ENCODE data around the gene NEB.
"Not testable (repeated sequence)": the region's sequence is repeated elsewhere in the genome, so short reads cannot be mapped to it uniquely, and the experiment has no call there.

The NEB gene

DNA sequence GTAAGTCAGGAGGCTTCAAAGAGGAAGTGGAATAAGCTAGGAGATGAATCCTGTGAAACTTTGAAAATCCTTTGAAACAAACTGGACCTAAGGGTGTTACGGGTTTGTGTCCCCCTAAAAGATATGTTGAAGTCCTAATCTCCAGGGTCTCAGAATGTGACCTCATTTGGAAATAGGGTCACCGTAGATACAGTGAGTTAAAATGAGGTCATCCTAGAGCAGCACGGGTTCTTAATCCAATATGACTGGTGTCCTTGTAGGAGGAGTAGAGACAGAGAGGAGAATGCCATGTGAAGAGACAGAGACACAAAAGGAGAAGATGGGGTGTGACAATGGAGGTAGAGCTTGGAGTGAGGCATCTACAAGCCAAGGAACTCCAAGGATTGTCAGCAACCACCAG, 26.9 kb upstream of the NEB start:
- no peak for DNase-seq (ENCODE audit: low read depth)

DNA sequence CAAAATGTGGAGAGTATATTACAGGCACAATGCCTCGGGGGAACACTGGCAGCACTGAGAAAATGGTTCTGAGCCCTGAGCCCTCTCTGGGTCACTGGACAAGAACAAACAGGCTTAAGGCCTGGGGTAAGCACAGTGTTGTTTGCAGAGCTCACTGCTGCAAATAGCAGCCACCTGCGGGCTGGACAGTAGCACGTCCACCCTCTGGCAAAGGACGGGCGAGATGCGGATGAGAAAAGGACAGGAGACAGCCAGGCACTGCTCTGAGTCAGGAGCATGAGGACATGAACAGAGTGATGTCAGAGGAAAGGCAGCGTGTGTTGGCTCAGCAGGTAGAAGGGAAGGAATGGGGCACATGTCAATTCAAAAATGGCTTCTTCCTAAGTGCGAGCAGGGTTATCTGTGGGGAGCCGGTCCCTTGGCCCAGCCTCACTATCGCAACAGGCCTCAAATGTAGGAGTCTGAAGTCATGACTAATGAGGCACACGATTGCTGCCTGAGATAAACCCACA, 25.9 kb upstream of the NEB start:
- DNase-seq (ENCODE audit: low read depth): no peak

GRCh38 chr2:151758744-151759143, 24.5 kb upstream of the NEB start:
- no peak for DNase-seq (ENCODE audit: low read depth)

DNA sequence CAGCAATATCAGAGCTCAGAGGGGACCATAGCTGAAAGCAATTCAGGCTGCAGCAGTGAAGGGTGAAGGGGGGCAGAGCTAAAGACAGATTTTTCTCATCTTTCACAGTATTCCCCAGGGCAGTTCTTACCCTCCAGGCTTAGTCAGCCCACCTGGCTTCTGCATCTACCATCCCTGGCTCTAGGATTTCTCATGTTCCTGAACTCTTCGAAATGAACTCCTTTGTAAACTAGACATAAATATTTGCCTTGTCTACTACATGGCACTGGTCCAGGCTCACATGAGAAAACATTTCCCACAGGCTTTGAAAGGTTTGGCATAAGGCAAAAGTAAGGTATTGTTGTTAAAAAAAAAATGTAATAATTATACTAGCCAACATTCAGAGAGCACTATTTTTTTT, 23.6 kb upstream of the NEB start:
- no peak for DNase-seq (ENCODE audit: low read depth)

- DNase-seq (ENCODE audit: low read depth): no peak
Observed at GRCh38 chr2:151756820-151757219, 22.5 kb upstream of the NEB start.

- DNase-seq (ENCODE audit: low read depth): no peak
Observed at GRCh38 chr2:151754253-151754897, 20.1 kb upstream of the NEB start.

DNA sequence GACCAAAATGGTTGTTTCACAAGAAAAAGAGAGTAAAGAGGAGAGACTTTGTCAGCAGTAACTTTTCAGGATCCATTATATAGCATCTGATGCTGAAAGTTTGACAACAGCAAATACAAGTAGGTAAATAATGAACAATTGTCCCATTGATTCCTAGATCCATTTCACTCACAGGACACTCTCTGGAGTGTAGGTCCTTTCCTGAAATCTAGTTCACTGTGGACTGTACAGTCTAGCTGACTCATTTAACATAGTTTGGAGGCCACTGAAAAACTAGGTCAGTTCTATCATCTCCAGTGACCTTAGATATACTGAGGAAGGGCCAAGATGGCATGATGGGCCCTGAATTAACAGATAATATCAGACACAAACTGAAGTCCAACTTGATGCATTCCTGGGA, 19.3 kb upstream of the NEB start:
- DNase-seq (ENCODE audit: low read depth): no peak

GRCh38 chr2:151745261-151745660, 11.0 kb upstream of the NEB start:
- not testable (repeated sequence) for DNase-seq (ENCODE audit: low read depth)

DNA sequence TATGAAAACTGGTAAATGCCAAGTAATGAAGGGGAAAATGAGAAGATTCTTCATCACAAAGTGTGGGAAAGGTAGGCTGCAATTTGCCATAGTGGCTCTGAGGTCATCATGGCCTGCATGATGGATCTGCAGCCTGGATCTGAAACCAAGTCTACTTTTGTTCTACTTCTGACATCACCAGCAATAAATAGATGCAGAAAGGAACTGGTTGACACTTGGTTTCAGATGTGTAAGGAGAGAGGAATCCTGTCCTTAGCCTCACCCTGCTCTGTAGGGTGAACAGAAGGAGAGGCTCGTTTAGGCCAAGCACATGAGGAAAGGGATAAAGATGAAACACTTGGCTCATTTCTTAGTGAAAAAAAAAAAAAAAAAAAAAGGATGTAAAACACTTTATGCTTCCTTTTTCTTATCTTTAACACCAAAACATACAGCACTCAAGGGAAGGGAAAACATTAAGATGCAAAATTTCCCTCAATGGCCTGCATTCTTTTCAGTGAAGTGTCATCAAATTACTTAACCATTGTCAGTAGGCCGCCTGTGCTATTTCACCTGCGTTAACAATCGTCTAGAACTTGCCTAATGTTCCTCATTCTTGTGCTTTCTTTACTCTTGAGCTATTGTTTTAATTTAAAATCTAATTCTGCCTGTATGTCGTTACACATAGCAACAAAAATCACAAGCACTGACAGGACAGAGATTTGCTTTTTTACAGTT, 3.9 kb downstream of the NEB start:
- no peak for DNase-seq (ENCODE audit: low read depth)

- DNase-seq (ENCODE audit: low read depth): no peak
Observed at GRCh38 chr2:151729837-151730236, 4.4 kb downstream of the NEB start.

DNA sequence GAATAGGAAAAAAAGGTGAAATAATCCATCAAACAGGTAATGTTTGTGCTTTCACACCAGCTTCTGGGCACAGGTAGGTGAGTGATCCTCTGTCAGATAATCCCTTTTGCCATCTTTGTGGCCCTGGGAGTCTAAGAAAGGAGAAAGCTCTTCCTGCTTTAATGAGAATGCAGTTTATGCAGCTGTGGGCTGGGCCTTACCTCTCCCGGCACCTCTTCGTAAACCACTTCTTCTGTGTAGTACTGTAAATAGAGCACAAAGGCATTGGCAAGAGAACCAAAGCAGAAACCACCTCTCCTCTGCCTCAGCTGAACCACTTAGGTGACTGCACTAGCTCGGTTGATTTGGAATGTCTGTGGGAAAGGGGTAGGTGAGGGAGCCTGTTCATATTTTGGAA, 4.9 kb downstream of the NEB start:
- no peak for DNase-seq (ENCODE audit: low read depth)

GRCh38 chr2:151728804-151729414, 5.4 kb downstream of the NEB start:
- no peak for DNase-seq (ENCODE audit: low read depth)

- DNase-seq (ENCODE audit: low read depth): no peak
Observed at GRCh38 chr2:151727593-151728552, 6.4 kb downstream of the NEB start.

DNA sequence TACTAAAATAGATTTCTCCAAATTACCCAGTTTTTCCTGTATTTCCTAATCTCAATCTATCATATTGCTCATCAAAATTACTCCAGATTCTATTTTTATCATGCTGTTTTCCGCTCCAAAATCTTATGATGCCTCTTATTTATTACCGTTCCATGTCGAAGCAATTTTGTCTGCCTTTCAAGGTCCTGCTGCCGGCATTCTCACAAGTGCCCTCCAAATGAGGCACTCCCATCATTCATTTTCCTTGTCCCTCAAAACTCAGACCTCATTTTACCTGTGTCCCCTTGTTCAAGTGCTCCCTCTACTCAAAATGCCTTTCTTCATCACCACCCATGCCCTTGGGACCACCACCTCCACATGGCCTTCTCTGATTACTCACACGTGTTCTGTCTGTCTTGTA, 13.1 kb downstream of the NEB start:
- no peak for DNase-seq (ENCODE audit: low read depth)

- DNase-seq (ENCODE audit: low read depth): no peak
Observed at GRCh38 chr2:151720521-151720920, 13.8 kb downstream of the NEB start.

- DNase-seq (ENCODE audit: low read depth): no peak
Observed at GRCh38 chr2:151718796-151719195, 15.5 kb downstream of the NEB start.

- no peak for DNase-seq (ENCODE audit: low read depth)
Observed at GRCh38 chr2:151718247-151718646, 16.0 kb downstream of the NEB start.

DNA sequence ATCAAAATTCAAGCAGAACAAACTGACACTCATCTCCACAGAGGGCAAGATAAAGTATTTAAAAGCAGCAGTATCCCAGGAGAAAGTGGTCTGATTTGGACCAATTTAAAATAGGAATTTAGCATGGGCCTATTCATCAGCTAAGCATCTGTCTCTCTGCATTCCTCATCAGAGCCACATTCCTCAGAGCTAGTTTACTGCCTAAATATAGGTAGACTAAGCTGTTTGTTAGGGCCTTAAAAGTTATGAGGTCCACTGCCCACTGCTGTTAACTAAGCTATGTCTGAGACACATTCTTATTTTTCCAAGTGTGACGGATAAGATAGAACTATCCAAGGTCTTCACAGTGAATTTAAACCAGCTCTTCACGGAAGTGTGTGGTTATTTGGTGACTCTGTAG, 17.6 kb downstream of the NEB start:
- DNase-seq (ENCODE audit: low read depth): no peak

GRCh38 chr2:151713291-151713903, 20.9 kb downstream of the NEB start:
- DNase-seq (ENCODE audit: low read depth): no peak

DNA sequence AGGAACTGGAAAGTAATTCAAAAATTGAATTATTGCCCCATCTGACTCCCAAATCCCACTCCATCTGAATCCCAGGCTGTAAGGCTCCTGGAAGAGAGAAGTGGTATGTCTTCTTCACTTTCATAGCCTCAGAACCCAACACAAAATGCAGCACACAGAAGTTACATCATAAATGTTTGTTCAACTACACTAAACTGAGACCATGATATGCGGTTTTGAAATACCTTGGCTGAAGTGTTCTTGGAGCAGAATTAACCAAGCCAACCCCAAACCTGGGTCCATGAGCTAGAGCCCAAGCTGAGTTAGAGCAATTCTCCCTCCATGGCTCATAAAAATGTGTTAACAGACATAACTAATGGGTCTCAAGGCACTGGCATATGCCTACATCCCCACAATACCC, 23.3 kb downstream of the NEB start:
- DNase-seq (ENCODE audit: low read depth): no peak

GRCh38 chr2:151708788-151709187, 25.5 kb downstream of the NEB start:
- DNase-seq (ENCODE audit: low read depth): no peak

DNA sequence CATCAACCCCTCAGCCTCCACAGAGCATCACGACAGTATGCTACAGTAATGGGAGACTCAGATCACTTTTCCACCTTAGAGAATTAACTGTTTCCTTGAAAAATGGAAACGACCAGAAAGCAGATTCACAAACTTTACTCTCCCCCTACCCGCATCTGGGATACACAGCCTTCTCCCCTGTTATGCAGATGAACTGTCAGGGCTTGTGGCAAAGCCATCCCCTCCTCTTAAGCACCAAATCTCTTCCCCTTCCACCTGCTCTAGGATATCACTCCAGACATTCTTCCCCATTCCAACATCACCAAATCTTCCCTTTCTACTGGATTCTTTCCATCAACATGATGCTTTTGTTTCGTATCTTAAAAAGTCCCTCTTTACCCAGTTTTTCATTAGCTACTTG, 26.4 kb downstream of the NEB start:
- DNase-seq (ENCODE audit: low read depth): no peak
